ENCODE measurements around the gene MBOAT1.
"Not testable (repeated sequence)": the region's sequence is repeated elsewhere in the genome, so short reads cannot be mapped to it uniquely, and the experiment has no call there.

MBOAT1 gene

DNA sequence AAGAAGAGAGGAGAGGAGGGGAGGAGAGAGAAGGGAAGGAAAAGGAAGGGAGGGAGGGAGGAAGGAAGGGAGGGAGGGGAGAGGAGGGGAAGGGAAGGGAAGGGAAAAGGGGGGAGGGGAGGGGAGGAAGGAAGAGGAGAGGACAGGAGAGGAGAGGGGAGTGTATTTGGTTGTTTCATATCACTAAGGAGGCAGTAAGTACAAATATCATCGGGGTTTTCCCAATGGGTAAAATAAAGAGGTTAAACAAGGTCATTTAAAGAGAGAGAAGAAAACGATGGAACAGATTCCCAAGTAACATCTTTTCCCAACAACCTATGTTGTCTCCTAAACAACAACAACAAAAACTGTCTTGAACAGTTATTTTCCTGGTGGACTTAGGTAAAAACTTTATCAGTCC, 43.6 kb downstream of the MBOAT1 start:
- DNase-seq, result no peak

GRCh38 chr6:20167601-20168000, 44.7 kb downstream of the MBOAT1 start:
- no peak for DNase-seq

DNA sequence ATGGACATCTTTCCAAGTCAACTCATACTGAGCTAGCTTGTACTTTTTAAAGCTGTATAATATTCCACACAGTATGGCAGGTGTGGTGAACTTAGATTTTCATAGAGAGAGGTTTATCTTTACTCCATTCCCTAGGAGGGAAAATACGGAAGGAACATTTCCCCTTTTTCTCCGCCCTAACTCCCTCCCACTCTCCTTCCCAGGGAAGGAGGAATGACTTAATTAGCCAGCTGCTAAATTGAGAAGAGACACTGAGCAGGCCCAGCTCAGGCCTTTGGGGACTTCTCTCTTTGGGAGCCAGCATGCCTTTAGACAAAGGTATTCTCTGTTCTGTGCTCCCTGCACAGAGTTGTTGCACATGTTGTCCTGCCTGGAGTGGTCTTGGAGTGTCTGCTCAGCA, 46.1 kb downstream of the MBOAT1 start:
- DNase-seq, result no peak

DNA sequence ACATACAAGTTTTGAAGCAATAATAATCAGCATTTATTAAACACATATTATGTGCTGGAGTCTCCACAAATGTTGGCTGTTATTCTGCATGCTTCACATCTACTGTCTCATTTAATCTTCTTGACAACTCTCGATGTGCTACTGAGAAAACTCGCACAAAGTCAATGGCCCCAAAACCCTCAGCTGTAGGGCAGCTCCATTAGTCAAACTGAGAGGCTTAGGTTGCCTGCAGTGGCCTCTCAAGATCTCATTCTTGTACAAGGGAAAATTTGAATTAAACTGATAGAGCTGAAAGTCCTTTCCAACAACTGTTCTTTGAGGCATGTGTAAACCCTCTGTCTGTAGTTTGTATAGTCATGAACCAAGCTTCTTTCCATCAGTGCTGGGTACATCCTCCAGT, 49.8 kb downstream of the MBOAT1 start:
- DNase-seq, result no peak

DNA sequence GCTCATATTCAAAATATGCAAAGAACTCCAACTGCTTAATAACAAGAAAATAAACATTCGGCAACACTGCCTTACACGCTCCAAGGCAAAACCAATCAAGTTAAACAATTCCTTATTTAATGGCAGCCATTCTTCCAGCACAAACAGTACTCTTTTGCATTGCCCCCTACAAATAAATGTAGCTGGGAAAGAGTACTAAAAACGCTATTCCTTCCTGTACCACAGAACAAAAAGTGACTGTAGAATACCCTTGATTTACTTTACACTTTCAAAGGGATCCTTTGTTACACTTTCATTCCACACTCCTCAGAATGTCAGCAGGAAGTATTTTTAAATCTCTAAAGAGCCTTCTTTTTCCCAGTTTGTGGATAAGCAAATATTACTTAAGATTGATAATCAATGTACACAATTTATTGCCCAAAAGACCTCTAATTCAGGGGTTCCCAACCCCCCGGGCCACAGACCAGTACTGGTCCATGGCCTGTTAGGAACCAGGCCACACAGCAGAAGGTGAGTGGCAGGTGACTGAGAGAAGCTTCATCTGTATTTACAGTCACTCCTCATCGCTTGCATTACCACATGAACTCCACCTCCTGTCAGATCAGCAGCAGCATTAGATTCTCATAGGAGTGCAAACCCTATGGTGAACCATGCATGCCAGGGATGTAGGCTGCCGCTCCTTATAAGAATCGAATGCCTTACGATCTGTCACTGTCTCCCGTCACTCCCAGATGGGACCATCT, 51.6 kb downstream of the MBOAT1 start:
- no peak for DNase-seq

DNA sequence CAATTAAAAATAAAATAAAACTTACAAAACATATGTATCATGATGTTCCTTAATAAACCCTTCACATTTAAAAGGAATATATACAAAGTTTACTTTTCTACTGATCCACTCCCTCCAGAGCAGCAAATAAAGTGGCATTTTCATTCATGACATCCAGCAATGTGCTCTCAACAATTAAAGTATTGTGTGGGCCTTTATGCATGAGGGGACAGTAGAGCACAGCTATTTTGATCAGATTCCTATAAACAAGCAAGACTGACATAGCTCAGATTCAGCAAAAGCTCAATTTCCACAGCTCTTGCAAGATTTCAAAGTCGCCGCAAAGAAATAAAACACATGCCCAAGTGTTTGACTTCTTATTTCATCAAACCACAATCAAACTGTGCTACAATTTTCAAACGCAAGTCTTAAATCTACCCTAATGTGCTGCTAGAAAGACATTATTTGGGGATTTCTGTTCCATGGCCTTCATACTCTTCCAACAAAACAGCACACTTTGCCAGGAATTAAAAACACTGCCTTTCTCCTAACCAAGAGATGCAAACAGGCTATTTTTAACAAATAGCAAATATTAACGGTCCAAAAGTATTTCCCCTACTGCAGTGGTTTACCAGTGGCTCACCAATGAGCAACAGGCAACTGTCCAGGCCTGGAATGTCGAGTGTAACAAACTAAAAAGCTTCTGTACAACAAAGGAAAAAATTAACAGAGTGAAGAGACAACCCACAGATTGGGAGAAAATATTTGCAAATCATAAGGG, 52.3 kb downstream of the MBOAT1 start:
- DNase-seq, result peak; percentile 23

GRCh38 chr6:20159098-20159497, 53.2 kb downstream of the MBOAT1 start:
- DNase-seq, result no peak

GRCh38 chr6:20158676-20159075, 53.6 kb downstream of the MBOAT1 start:
- no peak for DNase-seq

- no peak for DNase-seq
Measured at GRCh38 chr6:20156824-20157223, 55.4 kb downstream of the MBOAT1 start.

GRCh38 chr6:20154753-20155152, 57.5 kb downstream of the MBOAT1 start:
- DNase-seq, result no peak

- no peak for DNase-seq
Measured at GRCh38 chr6:20153194-20153593, 59.1 kb downstream of the MBOAT1 start.

- DNase-seq, result no peak
Measured at GRCh38 chr6:20148433-20148832, 63.8 kb downstream of the MBOAT1 start.

DNA sequence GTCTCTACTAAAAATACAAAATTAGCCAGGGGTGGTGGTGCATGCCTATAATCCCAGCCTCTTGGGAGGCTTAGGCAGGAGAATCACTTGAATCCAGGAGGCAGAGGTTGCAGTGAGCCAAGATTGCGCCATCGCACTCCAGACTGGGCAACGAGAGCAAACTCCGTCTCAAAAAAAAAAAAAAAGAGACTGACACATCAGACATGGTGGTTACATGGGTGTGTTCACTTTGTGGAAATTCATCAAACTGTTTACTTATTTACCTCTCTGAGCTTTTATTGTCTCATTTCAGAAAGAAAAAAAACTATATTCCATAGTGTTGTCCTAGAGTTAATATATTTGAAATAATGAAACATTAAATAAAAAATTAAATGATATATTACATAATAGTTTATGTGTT, 64.8 kb downstream of the MBOAT1 start:
- no peak for DNase-seq

GRCh38 chr6:20146831-20147230, 65.4 kb downstream of the MBOAT1 start:
- DNase-seq, result not testable (repeated sequence)

- no peak for DNase-seq
Measured at GRCh38 chr6:20146291-20146690, 66.0 kb downstream of the MBOAT1 start.

DNA sequence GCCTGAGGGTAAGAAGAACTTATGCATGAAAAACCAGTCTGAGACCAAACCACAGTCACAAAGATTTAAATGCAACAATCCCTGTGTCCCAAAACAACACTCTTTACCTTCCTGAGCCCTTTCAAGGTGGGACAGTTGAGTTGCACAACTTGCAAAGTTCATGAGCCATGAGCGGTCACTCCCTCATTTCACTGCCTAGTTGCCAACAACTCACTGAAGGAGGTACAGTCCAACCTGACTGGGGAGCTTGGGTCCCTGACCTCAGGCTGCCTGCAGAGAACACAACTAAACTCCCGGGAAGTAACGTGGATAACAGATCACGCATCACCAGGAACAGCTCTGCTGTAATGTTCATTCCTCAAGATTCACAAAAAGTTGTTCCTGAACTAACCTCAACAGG, 69.4 kb downstream of the MBOAT1 start:
- DNase-seq, result no peak

DNA sequence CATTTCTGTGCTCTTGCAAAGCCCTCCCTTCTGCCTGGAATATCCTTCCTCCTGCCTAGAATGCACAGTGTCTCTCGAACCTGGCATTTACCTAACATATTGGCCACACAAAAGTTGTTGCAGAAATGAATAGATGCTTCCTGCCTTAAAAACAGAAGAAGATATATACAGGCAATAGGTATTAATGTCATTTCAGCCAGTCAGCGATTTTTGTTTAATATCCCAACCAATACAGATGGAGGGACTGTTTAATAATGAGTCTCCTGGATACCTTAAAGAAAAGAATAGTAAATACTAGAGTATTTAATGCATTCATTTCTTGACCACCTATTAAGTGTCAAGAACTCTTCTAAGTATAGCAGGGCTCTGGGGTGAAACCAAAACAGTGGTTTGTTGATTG, 70.3 kb downstream of the MBOAT1 start:
- no peak for DNase-seq

DNA sequence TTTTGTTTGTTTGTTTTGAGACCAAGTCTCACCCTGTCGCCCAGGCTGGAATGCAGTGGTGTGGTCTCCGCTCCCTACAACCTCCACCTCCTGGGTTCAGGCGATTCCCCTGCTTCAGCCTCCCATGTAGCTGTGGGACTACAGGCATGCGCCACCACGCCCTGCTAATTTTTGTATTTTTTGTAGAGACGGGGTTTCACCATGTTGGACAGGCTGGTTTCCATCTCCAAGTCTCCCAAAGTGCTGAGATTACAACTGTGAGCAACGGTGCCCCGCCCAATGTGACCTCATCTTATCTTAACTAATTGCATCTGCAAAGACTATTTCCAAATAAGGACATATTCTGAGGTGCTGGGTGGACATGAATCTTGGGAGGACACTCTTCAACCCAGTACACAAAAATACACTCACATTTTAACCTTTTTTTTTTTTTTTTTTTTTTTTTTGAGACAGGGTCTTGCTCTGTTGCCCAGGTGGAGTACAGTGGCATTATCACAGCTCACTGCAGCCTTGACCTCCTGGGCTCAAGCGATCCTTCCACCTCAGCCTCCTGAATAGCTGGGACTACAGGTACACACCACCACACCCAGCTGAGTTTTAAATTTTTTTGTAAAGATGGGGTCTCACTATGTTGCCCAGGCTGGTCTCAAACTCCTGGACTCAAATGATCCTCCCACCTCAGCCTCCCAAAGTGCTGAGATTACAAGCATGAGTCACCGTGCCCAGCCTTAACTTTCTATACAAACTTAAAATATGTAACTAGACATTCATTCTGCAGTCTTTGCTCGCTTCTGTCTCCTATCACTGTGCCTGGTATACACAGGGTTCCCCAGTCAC, 72.9 kb downstream of the MBOAT1 start:
- not testable (repeated sequence) for DNase-seq

GRCh38 chr6:20137837-20138236, 74.4 kb downstream of the MBOAT1 start:
- DNase-seq, result no peak

GRCh38 chr6:20137240-20137639, 75.0 kb downstream of the MBOAT1 start:
- no peak for DNase-seq

GRCh38 chr6:20135677-20136268, 76.5 kb downstream of the MBOAT1 start:
- no peak for DNase-seq

DNA sequence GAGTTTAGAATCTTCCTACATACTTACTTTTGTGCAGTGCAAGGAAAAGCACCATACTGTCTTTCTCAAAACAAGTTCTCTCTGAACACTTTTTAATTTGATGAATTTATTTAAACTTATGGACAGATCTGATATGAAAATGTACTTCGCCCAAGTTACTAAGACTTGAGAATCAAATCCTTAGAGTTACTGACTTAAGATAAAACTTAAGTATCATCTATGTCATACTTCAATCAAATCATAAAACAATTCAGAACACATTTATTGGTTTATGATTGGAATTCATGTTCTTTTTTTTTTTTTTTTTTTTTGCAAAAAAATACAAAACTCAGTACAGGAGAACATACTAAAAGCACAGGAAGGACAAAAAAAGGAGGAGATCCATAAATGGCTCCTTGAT, 77.7 kb downstream of the MBOAT1 start:
- DNase-seq, result no peak

Data from fibroblast of skin of right biceps (primary cell).